ENCODE data around the gene ACTN3.
A peak's percentile ranks its signal among the peaks of the same experiment; 100 is the strongest.

- peak; percentile 68 for TF ChIP-seq CTCF (IDR thresholded peaks at IDR 0.05; ENCODE audit: poor library complexity)
- TF ChIP-seq EZH2phosphoT487 (IDR thresholded peaks at IDR 0.05; ENCODE audit: low read depth, severe bottlenecking, unreplicated experiment), result no peak
- no peak for TF ChIP-seq EZH2 (IDR thresholded peaks at IDR 0.05; ENCODE audit: borderline replicate concordance)
Measured at GRCh38 chr11:66592457-66593302, 46.0 kb downstream of the ACTN3 start, which contains the start of the genes CCDC87 and CCS.

Measured in hepatocyte (in vitro differentiated cells).